GM12878 (cell line): ENCODE data around the gene NUP93. TPM values are rescaled to one million over a fixed set of nuclear protein-coding genes. Genes with fewer than 3 reads are reported as not detected.

Experiments
- ATAC-seq: fragments of 200-7000 bp; cut with Tn5 transposase; 3 replicates; pipeline ENCODE4 v1.9.1; 2020; ENCODE audit warnings: mild to moderate bottlenecking, moderate library complexity
- BruUV-seq: library from RNA; stranded (reverse); fragments of 400-500 nt; replicated peaks from 2 replicates; lab custom pipeline; 2021; lab: Mats Ljungman, UMichigan
- CTCF ChIA-PET: fragments of 300-600 bp; sonication (Branson Sonifier 250); formaldehyde crosslinking; extraction: SDS; loops from one replicate; lab custom pipeline; 2021; ENCODE audit warnings: inconsistent platforms; lab: Yijun Ruan, JAX
- POLR2A ChIA-PET: fragments of 350-600 bp; formaldehyde crosslinking; extraction: SDS; loops from one replicate; lab custom pipeline; 2021; ENCODE audit warnings: inconsistent platforms; lab: Charles Lee
- RAD21 ChIA-PET: fragments of 300-600 bp; sonication (Branson Sonifier 250); formaldehyde crosslinking; loops from one replicate; lab custom pipeline; 2023; ENCODE audit warnings: antibody characterized with exemption; ENCODE audit not compliant: unreplicated experiment; lab: Charles Lee
- SMC1A ChIA-PET: fragments of 300-600 bp; sonication (Branson Sonifier 250); formaldehyde crosslinking; loops from one replicate; lab custom pipeline; 2023; ENCODE audit not compliant: unreplicated experiment, uncharacterized antibody; lab: Charles Lee
- DNase-seq: peaks from one replicate; pipeline ENCODE4 v3.0.0-alpha.2; 2011; ENCODE audit warnings: low read depth, low spot score
- FAIRE-seq: peaks from 3 replicates; lab custom pipeline; 2011; peaks lifted over from hg19 to GRCh38; lab: Jason Lieb, UNC
- H2AFZ ChIP-seq: 2 replicates; pipeline ENCODE4 v1.6.0; 2011; ENCODE audit warnings: low read depth, low read length, control low read depth; ENCODE audit not compliant: control insufficient read depth
- H3K27ac ChIP-seq: 2 replicates; pipeline ENCODE4 v1.5.1; 2011; ENCODE audit warnings: control low read depth; ENCODE audit not compliant: control insufficient read depth, insufficient read depth
- H3K27me3 ChIP-seq, 2 experiments: replicated peaks in 1 of 2; 2 replicates each; pipeline versions ENCODE4 v1.6.0 to v1.6.1; 2011; ENCODE audit warnings: low read length in 1 of 2; ENCODE audit not compliant: control insufficient read depth in 2 of 2, insufficient read depth in 2 of 2
- H3K36me3 ChIP-seq, 2 experiments: 2 replicates each; pipeline ENCODE4 v1.5.1; 2011; ENCODE audit warnings: low read length in 1 of 2; ENCODE audit not compliant: control insufficient read depth in 2 of 2, insufficient read depth in 2 of 2
- H3K4me1 ChIP-seq: 2 replicates; pipeline ENCODE4 v1.6.1; 2011; ENCODE audit warnings: mild to moderate bottlenecking, low read length, moderate library complexity, mixed read lengths; ENCODE audit not compliant: control insufficient read depth, insufficient read depth
- H3K4me2 ChIP-seq: 2 replicates; pipeline ENCODE4 v1.6.0; 2011; ENCODE audit warnings: control low read depth; ENCODE audit not compliant: control insufficient read depth, insufficient read depth
- H3K4me3 ChIP-seq: fragments of 200-600 bp; sonication (generic); 2 replicates; pipeline ENCODE4 v1.5.1; 2016
- H3K79me2 ChIP-seq: 2 replicates; pipeline ENCODE4 v1.6.0; 2011; ENCODE audit warnings: low read length; ENCODE audit not compliant: control insufficient read depth, insufficient read depth
- H3K9ac ChIP-seq: 2 replicates; pipeline ENCODE4 v1.8.0; 2011; ENCODE audit warnings: low read length, control low read depth, mixed read lengths; ENCODE audit not compliant: control insufficient read depth, insufficient read depth
- H3K9me3 ChIP-seq: replicated peaks from 3 replicates; pipeline ENCODE4 v1.5.1; 2011; ENCODE audit warnings: mild to moderate bottlenecking, low read length; ENCODE audit not compliant: control insufficient read depth, insufficient read depth
- H4K20me1 ChIP-seq: 2 replicates; pipeline ENCODE4 v1.6.0; 2011; ENCODE audit not compliant: control insufficient read depth, insufficient read depth
- CREB1 ChIP-seq: IDR thresholded peaks from 2 replicates; pipeline ENCODE4 v1.6.1; 2012; ENCODE audit warnings: low read depth, mild to moderate bottlenecking, inconsistent platforms
- JUND ChIP-seq: IDR thresholded peaks from 2 replicates; pipeline ENCODE4 v1.6.1; 2012; ENCODE audit warnings: low read depth, mild to moderate bottlenecking, low read length, improper control_type of control experiment, moderate library complexity
- MYB ChIP-seq: fragments of 150-350 bp; IDR thresholded peaks from 2 replicates; pipeline ENCODE4 v1.6.1; 2014; ENCODE audit warnings: mild to moderate bottlenecking, low read depth, low read length, borderline replicate concordance
- NR2F1 ChIP-seq: fragments of 450-650 bp; conservative IDR thresholded peaks from 2 replicates; pipeline ENCODE4 v1.6.1; 2017; ENCODE audit warnings: mild to moderate bottlenecking
- POU2F2 ChIP-seq: IDR thresholded peaks from 3 replicates; pipeline ENCODE4 v1.6.1; 2011; ENCODE audit warnings: low read depth, mild to moderate bottlenecking, low read length, borderline replicate concordance
- RCOR1 ChIP-seq: conservative IDR thresholded peaks from 2 replicates; pipeline ENCODE4 v1.6.1; 2012; ENCODE audit warnings: low read depth, low read length, improper control_type of control experiment
- RFX5 ChIP-seq: IDR thresholded peaks from 2 replicates; pipeline ENCODE4 v1.6.1; 2011; ENCODE audit warnings: low read depth, low read length, improper control_type of control experiment
- RUNX3 ChIP-seq: IDR thresholded peaks from 2 replicates; pipeline ENCODE4 v1.6.1; 2012; ENCODE audit warnings: low read length, inconsistent platforms
- SUZ12 ChIP-seq: fragments of 200-600 bp; sonication (generic); IDR thresholded peaks from one replicate; pipeline ENCODE4 v1.6.1; 2018; ENCODE audit warnings: antibody characterized with exemption, mild to moderate bottlenecking; ENCODE audit not compliant: unreplicated experiment
- TCF7 ChIP-seq: IDR thresholded peaks from 2 replicates; pipeline ENCODE4 v1.6.1; 2014; ENCODE audit warnings: antibody characterized with exemption, borderline replicate concordance
- YBX1 ChIP-seq: fragments of 450-650 bp; IDR thresholded peaks from 2 replicates; pipeline ENCODE4 v1.6.1; 2016; ENCODE audit warnings: antibody characterized with exemption
- ZNF274 ChIP-seq: IDR thresholded peaks from one replicate; pipeline ENCODE4 v1.8.0; 2011; ENCODE audit not compliant: insufficient read length, insufficient read depth
- ZNF622 ChIP-seq: fragments of 450-650 bp; IDR thresholded peaks from 2 replicates; pipeline ENCODE4 v1.6.1; 2017; ENCODE audit warnings: mild to moderate bottlenecking, inconsistent platforms
- ZSCAN29 ChIP-seq: fragments of 450-650 bp; IDR thresholded peaks from 2 replicates; pipeline ENCODE4 v1.6.1; 2017; ENCODE audit warnings: mild to moderate bottlenecking, moderate library complexity
- WGBS: methylation state at CpG from one replicate; pipeline ENCODE4 v1.1.6; 2016; ENCODE audit warnings: low lambda C conversion rate; ENCODE audit not compliant: insufficient replicate concordance, insufficient coverage; ENCODE audit errors: missing lambda C conversion rate; 5-methylcytosine and 5-hydroxymethylcytosine counted together
- in situ Hi-C: fragments of 300-500 bp; cut with MboI; formaldehyde crosslinking; loops from 9 replicates; pipeline ENCODE4 v1.14.3; 2018; ENCODE audit warnings: mixed read lengths
- intact Hi-C: fragments of 100-400 bp; cut with micrococcal nuclease; formaldehyde crosslinking; loops from one replicate; pipeline ENCODE4 v1.14.2; 2022; ENCODE audit not compliant: unreplicated experiment
- polyA plus RNA-seq, 11 experiments: library from polyadenylated mRNA; depleted of rRNA in 4 of 11; unstranded in 6 of 11; stranded (reverse) in 5 of 11; fragments of >200 nt; fragmentation: Nextera tagmentation in 4 of 11; fragmentation: Illumina TruSeq in 1 of 11; extraction: Ambion mirVana in 4 of 11; extraction: Trizol in 1 of 11; gene quantifications; 1 replicate in 1 of 11; 2 replicates in 10 of 11; pipeline versions ENCODE4 v1.2.1 to v1.2.3, GENCODE V29; 2011 to 2016; ENCODE audit warnings: inconsistent platforms in 2 of 11, missing spikeins in 2 of 11, low read depth in 1 of 11
- total RNA-seq, 4 experiments: library from RNA; depleted of rRNA in 3 of 4; stranded (reverse); fragments of >200 nt in 3 of 4; fragmentation: Illumina TruSeq in 1 of 4; extraction: Trizol in 1 of 4; gene quantifications; 2 replicates each; pipeline versions ENCODE4 v1.2.1 to v1.2.3, GENCODE V29; 2013 to 2021
- TF ChIP-seq, protein P1 (sequence below): fragments of 450-650 bp; IDR thresholded peaks from 2 replicates; pipeline ENCODE4 v1.6.1; 2014; ENCODE audit warnings: mild to moderate bottlenecking
- TF ChIP-seq, protein P2 (sequence below): fragments of 450-650 bp; IDR thresholded peaks from 2 replicates; pipeline ENCODE4 v1.6.1; 2017; ENCODE audit warnings: low read depth, mild to moderate bottlenecking, moderate library complexity

Gene NUP93
- total and polyA plus RNA-seq, 10 of the 15 experiments (the other 5 are each of a cell fraction or from before 2014, with no cell fraction given) = 82.2 to 175 (median 101) TPM

DNA sequence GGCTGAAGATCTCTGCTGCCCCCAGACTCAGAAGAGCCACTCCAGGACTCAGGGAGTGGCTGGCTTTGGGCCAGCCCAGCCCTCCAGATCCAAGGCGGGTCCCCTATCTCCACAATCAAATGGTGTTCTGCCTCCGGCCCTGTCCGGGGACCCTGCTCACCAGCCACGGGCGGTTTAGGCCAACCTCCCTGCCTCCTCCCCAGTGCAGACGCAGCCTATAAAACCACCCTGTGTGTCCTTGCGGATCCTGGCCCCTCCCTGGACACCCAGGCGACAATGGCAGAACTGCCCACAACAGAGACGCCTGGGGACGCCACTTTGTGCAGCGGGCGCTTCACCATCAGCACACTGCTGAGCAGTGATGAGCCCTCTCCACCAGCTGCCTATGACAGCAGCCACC is 135.0 kb downstream of the NUP93 start, which contains the start of gene SLC12A3:
Gene SLC12A3, plus strand, starts transcription at position 248 of the 400 bp plus-strand sequence. Its CDS starts 29 bp downstream, at position 277.
- Histone ChIP-seq H3K79me2 (no peaks in the 10 kb centered on the region), H3K4me1 (peaks cover 31% of the 10 kb centered on the region), H3K27ac (no peak within 1 kb of the TSS), H4K20me1 (no peaks in the 10 kb centered on the region), H3K36me3 (no peaks in the 10 kb centered on the region), H3K27me3 (no peaks in the 10 kb centered on the region), H3K9me3 (no peaks in the 10 kb centered on the region), H3K4me3 (no peak within 1 kb of the TSS), H2AFZ (no peak within 1 kb of the TSS), H3K9ac (no peak within 1 kb of the TSS), H3K4me2 (no peak within 1 kb of the TSS)
- ChIA-PET POLR2A (interaction anchor here (0.6 to 1.7 kb wide), 2 partner anchors 40 to 86 kb away, joined by 3 to 5 read pairs; no protein-coding TSS in a partner anchor), CTCF (interaction anchor here (0.8 to 11.7 kb wide), 5 partner anchors 47 to 99 kb away, joined by 3 to 247 read pairs (median 50); partner anchors contain the start of gene CETP), SMC1A (interaction anchor here (1.0 to 6.0 kb wide), 2 partner anchors 72 to 87 kb away, joined by 4 to 86 read pairs; no protein-coding TSS in a partner anchor), RAD21 (interaction anchor here (0.6 to 9.7 kb wide), 3 partner anchors 53 to 87 kb away, joined by 3 to 126 read pairs (median 3); no protein-coding TSS in a partner anchor)
- FAIRE-seq = no peak
- TF ChIP-seq JUND = no peak
- TF ChIP-seq RUNX3 = no peak
- TF ChIP-seq MYB = no peak
- TF ChIP-seq YBX1 = no peak
- TF ChIP-seq, protein P1, sequence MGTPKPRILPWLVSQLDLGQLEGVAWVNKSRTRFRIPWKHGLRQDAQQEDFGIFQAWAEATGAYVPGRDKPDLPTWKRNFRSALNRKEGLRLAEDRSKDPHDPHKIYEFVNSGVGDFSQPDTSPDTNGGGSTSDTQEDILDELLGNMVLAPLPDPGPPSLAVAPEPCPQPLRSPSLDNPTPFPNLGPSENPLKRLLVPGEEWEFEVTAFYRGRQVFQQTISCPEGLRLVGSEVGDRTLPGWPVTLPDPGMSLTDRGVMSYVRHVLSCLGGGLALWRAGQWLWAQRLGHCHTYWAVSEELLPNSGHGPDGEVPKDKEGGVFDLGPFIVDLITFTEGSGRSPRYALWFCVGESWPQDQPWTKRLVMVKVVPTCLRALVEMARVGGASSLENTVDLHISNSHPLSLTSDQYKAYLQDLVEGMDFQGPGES = no peak
- no peak for TF ChIP-seq NR2F1
- no peak for TF ChIP-seq ZSCAN29
- TF ChIP-seq, protein P2, sequence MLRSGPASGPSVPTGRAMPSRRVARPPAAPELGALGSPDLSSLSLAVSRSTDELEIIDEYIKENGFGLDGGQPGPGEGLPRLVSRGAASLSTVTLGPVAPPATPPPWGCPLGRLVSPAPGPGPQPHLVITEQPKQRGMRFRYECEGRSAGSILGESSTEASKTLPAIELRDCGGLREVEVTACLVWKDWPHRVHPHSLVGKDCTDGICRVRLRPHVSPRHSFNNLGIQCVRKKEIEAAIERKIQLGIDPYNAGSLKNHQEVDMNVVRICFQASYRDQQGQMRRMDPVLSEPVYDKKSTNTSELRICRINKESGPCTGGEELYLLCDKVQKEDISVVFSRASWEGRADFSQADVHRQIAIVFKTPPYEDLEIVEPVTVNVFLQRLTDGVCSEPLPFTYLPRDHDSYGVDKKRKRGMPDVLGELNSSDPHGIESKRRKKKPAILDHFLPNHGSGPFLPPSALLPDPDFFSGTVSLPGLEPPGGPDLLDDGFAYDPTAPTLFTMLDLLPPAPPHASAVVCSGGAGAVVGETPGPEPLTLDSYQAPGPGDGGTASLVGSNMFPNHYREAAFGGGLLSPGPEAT = no peak
- TF ChIP-seq SUZ12 = no peak
- TF ChIP-seq RFX5 = no peak
- no peak for TF ChIP-seq RCOR1
- TF ChIP-seq TCF7 = no peak
- TF ChIP-seq ZNF274 = no peak
- TF ChIP-seq ZNF622 = no peak
- no peak for TF ChIP-seq CREB1
- TF ChIP-seq POU2F2 = no peak
- no peak for ATAC-seq
- no TSS peak for BruUV-seq
- 76% methylated on average over 12 of the region's 12 CpGs for WGBS
- DNase-seq = no peak
- intact Hi-C loops (loop anchor here (5.0 kb wide), 2 partner anchors 73 to 182 kb away; no protein-coding TSS in a partner anchor), in situ Hi-C loops (loop anchor here (5.0 kb wide), 2 partner anchors 87 to 177 kb away; no protein-coding TSS in a partner anchor)
